Liver (tissue), 9 donors: Measurements from ENCODE around the gene TGFBR3L. TPM values are rescaled to one million over a fixed set of nuclear protein-coding genes. Genes with fewer than 3 reads are reported as not detected.
"Not testable (repeated sequence)": the region's sequence is repeated elsewhere in the genome, so short reads cannot be mapped to it uniquely, and the experiment has no call there.

ENCODE experiments used
- DNase-seq: peaks from one replicate; pipeline ENCODE4 v3.0.0-alpha.2; 2017; ENCODE audit warnings: low spot score
- H3K27ac ChIP-seq, 2 donors: one replicate each; pipeline ENCODE4 v1.7.0; 2013; ENCODE audit warnings: inconsistent platforms in 2 of 2, low read length in 2 of 2, control low read depth in 1 of 2, low read depth in 1 of 2, mild to moderate bottlenecking in 1 of 2
- H3K27me3 ChIP-seq, 4 donors: one replicate each; pipeline versions ENCODE4 v1.6.1 to v1.7.0; 2013; ENCODE audit warnings: low read length in 3 of 4, inconsistent platforms in 1 of 4, mild to moderate bottlenecking in 1 of 4, moderate library complexity in 1 of 4; ENCODE audit not compliant: control insufficient read depth in 4 of 4, insufficient read depth in 4 of 4
- H3K36me3 ChIP-seq, 4 donors: one replicate each; pipeline versions ENCODE4 v1.6.1 to v1.7.0; 2013; ENCODE audit warnings: low read length in 3 of 4, mild to moderate bottlenecking in 3 of 4, low read depth in 1 of 4, moderate library complexity in 1 of 4; ENCODE audit not compliant: control insufficient read depth in 4 of 4, insufficient read depth in 3 of 4
- H3K4me1 ChIP-seq, 4 donors: one replicate each; pipeline versions ENCODE4 v1.6.1 to v1.7.0; 2013; ENCODE audit warnings: low read length in 3 of 4, mild to moderate bottlenecking in 3 of 4, moderate library complexity in 1 of 4; ENCODE audit not compliant: control insufficient read depth in 4 of 4, insufficient read depth in 4 of 4
- H3K4me3 ChIP-seq, 3 donors: one replicate each; pipeline versions ENCODE4 v1.6.1 to v1.7.0; 2013; ENCODE audit warnings: low read length in 3 of 3, control low read depth in 1 of 3, low read depth in 1 of 3, mild to moderate bottlenecking in 1 of 3
- H3K9ac ChIP-seq, 2 donors: one replicate each; pipeline ENCODE4 v1.7.0; 2013; ENCODE audit warnings: low read length in 2 of 2, mild to moderate bottlenecking in 2 of 2, moderate library complexity in 2 of 2, control low read depth in 1 of 2, low read depth in 1 of 2
- H3K9me3 ChIP-seq, 4 donors: one replicate each; pipeline versions ENCODE4 v1.6.1 to v1.7.0; 2013; ENCODE audit warnings: low read length in 3 of 4; ENCODE audit not compliant: control insufficient read depth in 4 of 4
- EGR1 ChIP-seq, 2 donors: IDR thresholded peaks; 2 replicates each; pipeline ENCODE4 v1.6.1; 2016 to 2018; ENCODE audit warnings: antibody characterized with exemption in 2 of 2, low read depth in 2 of 2
- GABPA ChIP-seq, 2 donors: IDR thresholded peaks in 1 of 2; conservative IDR thresholded peaks in 1 of 2; 2 replicates each; pipeline ENCODE4 v1.6.1; 2016; ENCODE audit warnings: antibody characterized with exemption in 2 of 2, mild to moderate bottlenecking in 1 of 2, moderate library complexity in 1 of 2
- JUND ChIP-seq, 2 donors: IDR thresholded peaks; 2 replicates each; pipeline ENCODE4 v1.6.1; 2016; ENCODE audit warnings: antibody characterized with exemption in 2 of 2
- NR2F2 ChIP-seq: IDR thresholded peaks from 2 replicates; pipeline ENCODE4 v1.6.1; 2016; ENCODE audit warnings: antibody characterized with exemption
- RAD21 ChIP-seq, 2 donors: IDR thresholded peaks; 2 replicates each; pipeline ENCODE4 v1.6.1; 2016; ENCODE audit warnings: antibody characterized with exemption in 2 of 2, mild to moderate bottlenecking in 2 of 2
- RXRA ChIP-seq, 2 donors: IDR thresholded peaks; 2 replicates each; pipeline ENCODE4 v1.6.1; 2017 to 2018; ENCODE audit warnings: antibody characterized with exemption in 2 of 2, mild to moderate bottlenecking in 1 of 2
- SP1 ChIP-seq: IDR thresholded peaks from 2 replicates; pipeline ENCODE4 v1.6.1; 2018; ENCODE audit warnings: antibody characterized with exemption, mild to moderate bottlenecking
- YY1 ChIP-seq: IDR thresholded peaks from 2 replicates; pipeline ENCODE4 v1.6.1; 2016; ENCODE audit warnings: antibody characterized with exemption, mild to moderate bottlenecking
- WGBS: extraction: QIAGEN DNeasy Blood & Tissue Kit; methylation state at CpG from one replicate; pipeline ENCODE4 v1.1.7; 2013; 5-methylcytosine and 5-hydroxymethylcytosine counted together
- polyA plus RNA-seq, 2 donors: library from polyadenylated mRNA; stranded (reverse) in 1 of 2; unstranded in 1 of 2; fragments of 200-250 nt in 1 of 2; fragments of >200 nt in 1 of 2; fragmentation: Nextera tagmentation in 1 of 2; extraction: Ambion mirVana in 1 of 2; gene quantifications; one replicate each; pipeline versions ENCODE4 v1.2.1 to v1.2.3, GENCODE V29; 2013 to 2015
- total RNA-seq, 2 donors: library from RNA; depleted of rRNA; stranded (reverse); fragments of >200 nt; gene quantifications; one replicate each; pipeline ENCODE4 v1.2.3, GENCODE V29; 2014
- TF ChIP-seq, protein P1 (sequence below): IDR thresholded peaks from 2 replicates; pipeline ENCODE4 v1.6.1; 2016; ENCODE audit warnings: antibody characterized with exemption
- TF ChIP-seq, protein P2 (sequence below): IDR thresholded peaks from 2 replicates; pipeline ENCODE4 v1.6.1; 2016; ENCODE audit warnings: antibody characterized with exemption, mild to moderate bottlenecking
- TF ChIP-seq, protein P3 (sequence below): fragments of 150-350 bp; IDR thresholded peaks from 2 replicates; pipeline ENCODE4 v1.5.1; 2017; ENCODE audit warnings: improper control_type of control experiment, low read depth, low read length; ENCODE audit not compliant: missing input control
- donor health status: healthy.
- donor health status: healthy.
- donor health status: healthy.
- donor health status: healthy.
- donor health status: healthy.

TGFBR3L gene
- total and polyA plus RNA-seq, 4 donors = 0.32 to 2.5 (median 0.36) TPM; not detected in 1

- Histone ChIP-seq H3K36me3 (peaks cover 0 to 11% (median 2%) of the 10 kb centered on the region in 4 donors), H3K27me3 (no peaks in the 10 kb centered on the region), H3K4me3 (peak overlapping the region in 2 of 3 donors; percentile 17 to 40), H3K9ac (no peak overlapping the region), H3K27ac (peak overlapping the region; percentile 3 to 28), H3K4me1 (peaks cover 24 to 59% (median 37%) of the 10 kb centered on the region in 4 donors), H3K9me3 (no peaks in the 10 kb centered on the region)
- WGBS = 1% methylated on average over 71 of the region's 71 CpGs
- TF ChIP-seq JUND (IDR thresholded peaks at IDR 0.05) = no peak
- no peak for TF ChIP-seq NR2F2
- TF ChIP-seq RXRA (IDR thresholded peaks at IDR 0.05) = no peak
- TF ChIP-seq, protein P1, sequence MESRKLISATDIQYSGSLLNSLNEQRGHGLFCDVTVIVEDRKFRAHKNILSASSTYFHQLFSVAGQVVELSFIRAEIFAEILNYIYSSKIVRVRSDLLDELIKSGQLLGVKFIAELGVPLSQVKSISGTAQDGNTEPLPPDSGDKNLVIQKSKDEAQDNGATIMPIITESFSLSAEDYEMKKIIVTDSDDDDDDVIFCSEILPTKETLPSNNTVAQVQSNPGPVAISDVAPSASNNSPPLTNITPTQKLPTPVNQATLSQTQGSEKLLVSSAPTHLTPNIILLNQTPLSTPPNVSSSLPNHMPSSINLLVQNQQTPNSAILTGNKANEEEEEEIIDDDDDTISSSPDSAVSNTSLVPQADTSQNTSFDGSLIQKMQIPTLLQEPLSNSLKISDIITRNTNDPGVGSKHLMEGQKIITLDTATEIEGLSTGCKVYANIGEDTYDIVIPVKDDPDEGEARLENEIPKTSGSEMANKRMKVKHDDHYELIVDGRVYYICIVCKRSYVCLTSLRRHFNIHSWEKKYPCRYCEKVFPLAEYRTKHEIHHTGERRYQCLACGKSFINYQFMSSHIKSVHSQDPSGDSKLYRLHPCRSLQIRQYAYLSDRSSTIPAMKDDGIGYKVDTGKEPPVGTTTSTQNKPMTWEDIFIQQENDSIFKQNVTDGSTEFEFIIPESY = no peak
- no peak for TF ChIP-seq EGR1 (IDR thresholded peaks at IDR 0.05; ENCODE audit: low read depth in 2 of 2)
- peak in 1 of 2 donors; percentile 55 for TF ChIP-seq RAD21 (IDR thresholded peaks at IDR 0.05)
- TF ChIP-seq, protein P2, sequence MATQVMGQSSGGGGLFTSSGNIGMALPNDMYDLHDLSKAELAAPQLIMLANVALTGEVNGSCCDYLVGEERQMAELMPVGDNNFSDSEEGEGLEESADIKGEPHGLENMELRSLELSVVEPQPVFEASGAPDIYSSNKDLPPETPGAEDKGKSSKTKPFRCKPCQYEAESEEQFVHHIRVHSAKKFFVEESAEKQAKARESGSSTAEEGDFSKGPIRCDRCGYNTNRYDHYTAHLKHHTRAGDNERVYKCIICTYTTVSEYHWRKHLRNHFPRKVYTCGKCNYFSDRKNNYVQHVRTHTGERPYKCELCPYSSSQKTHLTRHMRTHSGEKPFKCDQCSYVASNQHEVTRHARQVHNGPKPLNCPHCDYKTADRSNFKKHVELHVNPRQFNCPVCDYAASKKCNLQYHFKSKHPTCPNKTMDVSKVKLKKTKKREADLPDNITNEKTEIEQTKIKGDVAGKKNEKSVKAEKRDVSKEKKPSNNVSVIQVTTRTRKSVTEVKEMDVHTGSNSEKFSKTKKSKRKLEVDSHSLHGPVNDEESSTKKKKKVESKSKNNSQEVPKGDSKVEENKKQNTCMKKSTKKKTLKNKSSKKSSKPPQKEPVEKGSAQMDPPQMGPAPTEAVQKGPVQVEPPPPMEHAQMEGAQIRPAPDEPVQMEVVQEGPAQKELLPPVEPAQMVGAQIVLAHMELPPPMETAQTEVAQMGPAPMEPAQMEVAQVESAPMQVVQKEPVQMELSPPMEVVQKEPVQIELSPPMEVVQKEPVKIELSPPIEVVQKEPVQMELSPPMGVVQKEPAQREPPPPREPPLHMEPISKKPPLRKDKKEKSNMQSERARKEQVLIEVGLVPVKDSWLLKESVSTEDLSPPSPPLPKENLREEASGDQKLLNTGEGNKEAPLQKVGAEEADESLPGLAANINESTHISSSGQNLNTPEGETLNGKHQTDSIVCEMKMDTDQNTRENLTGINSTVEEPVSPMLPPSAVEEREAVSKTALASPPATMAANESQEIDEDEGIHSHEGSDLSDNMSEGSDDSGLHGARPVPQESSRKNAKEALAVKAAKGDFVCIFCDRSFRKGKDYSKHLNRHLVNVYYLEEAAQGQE = no peak
- TF ChIP-seq, protein P3, sequence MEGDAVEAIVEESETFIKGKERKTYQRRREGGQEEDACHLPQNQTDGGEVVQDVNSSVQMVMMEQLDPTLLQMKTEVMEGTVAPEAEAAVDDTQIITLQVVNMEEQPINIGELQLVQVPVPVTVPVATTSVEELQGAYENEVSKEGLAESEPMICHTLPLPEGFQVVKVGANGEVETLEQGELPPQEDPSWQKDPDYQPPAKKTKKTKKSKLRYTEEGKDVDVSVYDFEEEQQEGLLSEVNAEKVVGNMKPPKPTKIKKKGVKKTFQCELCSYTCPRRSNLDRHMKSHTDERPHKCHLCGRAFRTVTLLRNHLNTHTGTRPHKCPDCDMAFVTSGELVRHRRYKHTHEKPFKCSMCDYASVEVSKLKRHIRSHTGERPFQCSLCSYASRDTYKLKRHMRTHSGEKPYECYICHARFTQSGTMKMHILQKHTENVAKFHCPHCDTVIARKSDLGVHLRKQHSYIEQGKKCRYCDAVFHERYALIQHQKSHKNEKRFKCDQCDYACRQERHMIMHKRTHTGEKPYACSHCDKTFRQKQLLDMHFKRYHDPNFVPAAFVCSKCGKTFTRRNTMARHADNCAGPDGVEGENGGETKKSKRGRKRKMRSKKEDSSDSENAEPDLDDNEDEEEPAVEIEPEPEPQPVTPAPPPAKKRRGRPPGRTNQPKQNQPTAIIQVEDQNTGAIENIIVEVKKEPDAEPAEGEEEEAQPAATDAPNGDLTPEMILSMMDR = peak; percentile 33
- no peak for TF ChIP-seq GABPA (IDR thresholded peaks at IDR 0.05 in 1 of 2, conservative IDR thresholded peaks at IDR 0.05 in 1 of 2)
- no peak for TF ChIP-seq SP1
- TF ChIP-seq YY1 = no peak
- peak; percentile 73 for DNase-seq
Observed at GRCh38 chr19:7917267-7918061, 2.8 kb downstream of the TGFBR3L start.

DNA sequence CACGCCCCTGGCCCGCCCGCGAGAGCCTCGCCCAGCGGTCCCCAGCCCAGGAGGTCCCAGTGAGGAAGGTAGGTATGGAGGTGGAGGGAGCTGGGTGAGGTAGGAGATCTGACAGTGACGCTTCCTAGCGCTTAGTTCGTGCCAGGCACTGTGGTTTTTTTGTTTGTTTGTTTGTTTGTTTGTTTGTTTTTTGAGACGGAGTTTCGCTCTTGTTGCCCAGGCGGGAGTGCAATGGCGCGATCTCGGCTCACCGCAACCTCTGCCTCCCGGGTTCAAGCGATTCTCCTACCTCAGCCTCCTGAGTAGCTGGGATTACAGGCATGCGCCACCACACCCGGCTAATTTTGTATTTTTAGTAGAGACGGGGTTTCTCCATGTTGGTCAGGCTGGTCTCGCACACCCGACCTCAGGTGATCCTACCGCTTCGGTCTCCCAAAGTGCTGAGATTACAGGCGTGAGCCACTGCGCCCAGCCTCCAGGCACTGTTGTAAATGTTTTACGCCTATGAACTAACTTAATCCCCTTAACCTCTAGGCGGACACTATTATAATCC is 3.5 kb downstream of the TGFBR3L start:
- Histone ChIP-seq H3K36me3 (peaks cover 0 to 12% (median 5%) of the 10 kb centered on the region in 4 donors), H3K27ac (peak overlapping the region; percentile 3 to 28), H3K4me1 (peaks cover 24 to 58% (median 37%) of the 10 kb centered on the region in 4 donors), H3K4me3 (peak overlapping the region in 2 of 3 donors; percentile 17 to 97)
- 17% methylated on average over 29 of the region's 29 CpGs for WGBS
- H3K9ac ChIP-seq, DNase-seq, H3K9me3 ChIP-seq, H3K27me3 ChIP-seq: not testable (repeated sequence)
